ENCODE data around the gene DPY19L1.
"Not testable (repeated sequence)": the region's sequence is repeated elsewhere in the genome, so short reads cannot be mapped to it uniquely, and the experiment has no call there.

DPY19L1 gene

DNA sequence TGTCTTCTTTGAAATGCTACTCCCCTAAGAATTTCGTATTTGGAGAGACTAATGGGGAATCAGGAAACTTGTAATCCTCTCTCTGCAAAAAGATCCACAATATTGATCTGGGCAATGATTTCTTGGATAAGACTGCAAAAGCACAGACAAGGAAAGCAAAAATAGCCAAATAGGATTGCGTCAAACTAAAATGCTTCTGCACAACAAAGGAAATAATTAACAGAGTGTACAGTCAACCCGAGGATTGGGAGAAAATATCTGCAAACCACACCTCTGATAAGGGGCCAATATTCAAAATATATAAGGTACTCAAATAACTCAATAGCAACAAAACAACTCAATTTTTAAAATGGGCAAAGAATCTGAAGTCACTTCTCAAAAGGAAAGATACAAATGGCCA is 52.1 kb downstream of the DPY19L1 start:
- not testable (repeated sequence) for DNase-seq

DNA sequence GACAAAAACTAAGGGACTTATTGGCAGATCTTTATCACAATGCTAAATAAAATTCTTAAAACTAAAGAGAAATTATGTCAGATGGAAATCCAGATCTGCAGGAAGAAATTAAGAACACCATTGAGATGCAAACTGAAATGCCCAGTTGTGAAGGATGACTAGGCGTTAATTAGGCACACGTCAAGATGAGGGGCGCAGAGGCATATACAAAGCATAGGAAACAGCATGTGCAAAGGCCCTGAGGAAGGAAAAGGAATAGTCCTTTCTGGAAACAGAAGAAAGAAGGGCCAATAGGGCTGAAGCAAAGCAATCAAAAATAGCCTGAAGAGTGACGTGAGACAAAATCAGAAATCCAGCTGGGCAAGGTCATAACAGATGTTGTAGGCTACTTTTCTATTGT is 53.1 kb downstream of the DPY19L1 start:
- DNase-seq: not testable (repeated sequence)

DNA sequence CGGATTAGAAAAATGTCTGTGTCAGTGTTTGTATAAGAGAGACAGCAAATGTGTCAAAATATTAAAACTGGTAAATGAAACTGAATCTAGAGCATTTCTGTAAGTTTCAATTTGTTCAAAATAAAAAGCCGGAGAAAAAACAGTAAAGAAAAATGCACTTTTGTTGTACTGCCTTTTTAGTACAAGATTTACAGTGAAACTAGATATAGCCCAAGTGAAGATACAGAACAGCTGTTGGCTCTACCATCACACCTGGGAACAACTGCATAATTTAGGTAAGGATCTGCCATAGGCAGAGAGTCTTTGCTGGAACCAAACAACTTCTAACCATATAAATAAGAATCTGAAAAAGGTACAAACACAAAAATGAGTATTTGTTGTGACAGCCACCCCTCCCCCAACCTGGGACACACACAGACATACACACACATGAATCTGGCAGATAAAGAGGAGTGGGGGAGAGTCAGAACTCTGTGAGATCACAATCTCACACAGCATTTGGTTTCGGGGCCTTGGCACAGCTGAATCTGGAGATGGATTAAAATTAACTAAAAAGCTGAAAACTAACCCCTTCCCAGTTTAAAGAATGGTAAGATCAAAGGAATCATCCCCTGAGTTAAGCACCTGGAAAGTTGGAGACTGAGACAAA is 54.8 kb downstream of the DPY19L1 start:
- DNase-seq: no peak

DNA sequence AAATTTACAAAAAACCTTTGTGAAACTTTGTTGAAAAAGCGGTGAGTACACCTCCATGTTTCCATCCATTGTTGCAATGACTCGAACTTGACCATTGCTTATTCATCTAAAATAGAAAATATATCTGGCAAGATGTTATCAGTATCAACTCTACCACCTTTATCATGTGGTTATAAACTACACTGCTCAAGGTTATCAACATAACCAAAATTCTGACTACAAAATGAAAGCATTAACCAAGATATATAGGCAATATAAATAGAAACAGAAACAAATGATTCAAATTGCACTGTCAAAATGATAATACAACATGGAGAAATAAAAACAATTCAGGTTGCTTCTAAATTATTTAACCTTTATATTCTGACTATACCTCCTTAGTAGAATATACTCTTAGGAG is 58.2 kb downstream of the DPY19L1 start:
- not testable (repeated sequence) for DNase-seq

DNA sequence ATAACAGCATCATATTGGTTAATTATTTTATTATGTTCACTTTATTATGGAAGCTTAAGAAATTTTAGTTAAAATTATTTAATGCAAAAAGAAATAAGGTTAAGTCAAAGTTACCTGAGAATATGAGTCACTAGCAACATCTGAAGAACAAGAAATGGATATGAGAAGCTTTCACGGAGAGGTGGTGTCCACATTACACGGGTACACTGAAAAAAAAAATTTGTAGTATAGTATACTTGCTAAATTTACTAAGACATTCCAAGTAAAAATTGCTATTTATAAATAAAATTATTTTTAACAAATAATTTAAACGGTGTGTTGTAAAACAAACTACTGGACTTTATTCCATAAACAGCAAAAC is 63.9 kb downstream of the DPY19L1 start:
- DNase-seq: no peak

DNA sequence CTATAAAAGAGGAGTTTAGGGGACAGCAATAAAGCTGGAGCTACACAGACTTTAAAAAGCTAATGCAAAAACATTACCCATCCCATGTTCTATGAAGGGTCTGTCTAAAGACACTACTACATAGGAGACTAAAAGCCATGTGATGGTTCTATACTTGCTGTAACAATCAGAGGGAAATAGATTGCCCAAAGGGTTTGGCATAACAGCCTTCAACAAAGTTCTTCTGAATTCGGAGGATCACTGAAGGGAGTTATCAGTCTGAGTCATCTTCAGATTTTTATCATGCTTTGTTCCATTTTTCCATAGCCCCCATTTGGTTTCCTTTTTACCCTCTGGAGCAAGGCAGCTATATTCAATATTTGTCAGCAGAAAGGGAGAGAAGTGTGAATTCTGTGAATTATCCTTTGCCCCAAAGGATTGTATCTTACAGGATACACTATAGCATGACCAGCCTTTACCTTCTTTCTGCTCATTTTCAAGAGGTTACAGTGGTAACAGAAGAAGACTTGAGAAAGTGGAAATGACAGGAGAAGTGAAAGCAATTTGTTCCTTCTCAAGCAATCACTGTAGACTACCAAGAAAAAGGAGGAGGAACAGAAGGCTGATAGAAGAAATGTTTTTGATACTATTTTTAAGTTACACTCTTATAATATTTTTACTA is 64.4 kb downstream of the DPY19L1 start:
- not testable (repeated sequence) for DNase-seq

DNA sequence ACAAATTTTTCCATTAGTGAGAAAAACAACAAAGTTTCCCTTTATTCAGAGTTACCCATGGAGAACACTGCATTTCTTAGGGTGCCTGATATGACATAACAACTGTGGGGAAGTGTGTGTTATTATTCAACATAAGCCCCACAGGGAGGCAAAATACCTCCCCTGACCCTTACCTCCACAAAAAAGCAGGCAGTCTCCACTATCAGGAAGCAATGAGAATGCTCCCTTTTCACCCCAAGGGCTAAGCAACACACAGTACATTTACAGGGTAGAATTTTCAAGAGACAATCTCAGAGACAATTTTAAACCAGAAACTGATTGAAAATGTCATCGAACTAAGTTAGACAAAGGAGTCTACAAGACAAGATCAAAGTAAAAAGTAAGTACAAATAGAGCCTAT is 69.5 kb downstream of the DPY19L1 start:
- not testable (repeated sequence) for DNase-seq

DNA sequence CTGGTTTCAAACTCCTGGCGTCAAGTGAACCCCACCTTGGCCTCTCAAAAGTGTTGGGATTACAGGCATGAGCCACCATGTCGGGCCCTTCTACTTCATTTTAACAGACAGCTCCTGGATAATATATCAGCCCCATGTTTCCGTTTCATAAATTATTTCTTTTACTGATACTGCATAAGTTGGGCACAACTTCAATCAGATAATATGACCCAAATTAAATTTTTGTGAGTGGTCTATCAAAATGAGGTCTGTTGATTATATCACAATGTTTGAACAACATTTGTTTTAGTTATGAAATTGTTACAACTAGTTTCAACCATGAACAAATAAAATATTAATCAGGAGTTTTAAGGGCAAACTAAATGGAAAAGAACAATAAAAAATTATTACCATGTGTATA is 70.8 kb downstream of the DPY19L1 start:
- not testable (repeated sequence) for DNase-seq

DNA sequence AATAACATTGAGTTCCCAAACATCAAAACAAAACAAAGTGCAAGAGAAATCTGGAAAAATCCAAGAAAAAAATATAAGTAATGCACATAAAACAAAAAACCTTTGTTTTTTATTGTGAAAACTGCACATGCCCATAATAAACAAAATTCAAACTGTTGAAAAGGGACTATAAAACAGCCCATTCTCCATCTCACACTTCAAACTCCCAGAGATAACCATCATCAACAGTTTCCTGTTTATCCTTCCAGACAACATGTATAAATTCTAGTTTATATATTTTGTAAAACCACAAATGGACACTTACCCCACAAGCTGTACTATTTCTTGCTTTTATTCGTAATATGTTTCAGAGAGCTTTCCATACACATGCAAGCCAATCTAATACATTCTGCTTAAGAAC is 79.3 kb downstream of the DPY19L1 start:
- DNase-seq: no peak

DNA sequence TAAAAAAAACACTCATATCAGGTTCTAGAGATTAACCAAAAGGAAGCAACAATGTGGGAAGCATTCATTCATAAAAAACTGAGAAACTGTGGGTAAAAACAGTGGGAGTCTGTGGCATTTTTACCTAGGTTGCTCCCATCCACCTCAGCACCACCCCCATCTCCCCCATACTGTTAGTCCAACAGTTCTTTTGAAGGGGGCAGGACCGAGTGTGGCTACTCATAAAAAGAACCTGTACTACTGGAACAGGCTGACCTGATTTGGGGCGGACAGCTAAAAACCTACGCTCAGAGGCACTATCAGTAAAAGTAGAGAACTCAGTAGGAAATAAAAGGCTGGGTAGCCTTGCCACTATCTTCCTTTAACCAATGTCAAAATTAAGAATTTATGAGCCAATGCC is 84.5 kb downstream of the DPY19L1 start:
- DNase-seq: no peak

DNA sequence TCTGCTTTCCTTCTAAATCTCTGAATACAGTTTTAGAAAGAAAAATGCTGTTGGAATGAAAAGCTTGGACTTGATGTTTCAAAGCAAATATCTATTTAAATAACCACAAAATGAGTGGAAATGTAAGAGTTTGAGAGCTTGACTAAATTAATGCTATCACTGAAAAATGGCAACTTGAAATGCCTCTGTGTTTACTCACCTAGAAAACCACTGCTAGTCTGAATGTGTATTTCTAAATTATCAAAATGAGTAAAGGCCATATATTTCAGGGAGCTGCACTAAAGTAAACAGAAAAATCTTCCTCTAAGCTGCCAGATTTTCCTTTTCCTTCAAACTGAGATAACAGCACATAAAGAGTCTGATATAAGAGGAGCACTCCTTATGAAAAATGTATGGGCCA is 87.9 kb downstream of the DPY19L1 start:
- DNase-seq: no peak

DNA sequence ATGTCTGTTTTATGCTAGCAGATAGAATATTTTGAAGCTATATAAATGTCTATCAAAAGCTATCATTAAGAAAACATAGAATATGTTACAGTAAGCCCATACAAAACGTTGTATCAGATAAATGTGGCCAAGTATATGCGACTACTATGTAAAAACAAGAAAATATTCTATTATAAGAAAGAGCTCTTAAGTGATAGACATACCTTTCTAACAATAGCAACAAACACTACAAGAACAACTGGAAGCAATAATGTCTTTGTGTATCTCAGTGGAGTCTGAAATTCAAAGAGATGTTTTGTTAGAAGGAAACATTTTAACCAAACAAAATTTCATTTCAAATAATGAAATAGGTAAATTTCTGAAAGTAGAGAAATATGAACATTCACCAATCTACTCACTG is 89.9 kb downstream of the DPY19L1 start:
- DNase-seq: not testable (repeated sequence)

DNA sequence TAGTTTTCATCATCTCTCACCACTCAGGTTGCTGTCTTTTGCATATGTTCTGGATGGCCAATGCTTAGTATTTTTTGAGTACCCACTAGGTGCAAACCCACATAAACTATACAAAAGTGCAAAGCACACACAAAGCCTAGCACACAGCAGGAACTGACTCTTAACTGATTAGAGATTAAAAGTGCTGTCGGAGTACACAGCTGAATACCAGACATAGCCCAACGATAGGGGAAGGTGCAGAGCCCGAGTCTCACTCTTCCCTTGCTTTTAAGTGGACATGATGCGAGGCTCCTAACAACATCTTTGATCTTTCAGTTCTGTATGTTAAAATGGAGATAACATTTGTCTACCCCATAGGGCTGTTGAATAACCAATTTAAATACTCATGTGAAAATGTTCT is 90.8 kb downstream of the DPY19L1 start:
- DNase-seq: no peak

DNA sequence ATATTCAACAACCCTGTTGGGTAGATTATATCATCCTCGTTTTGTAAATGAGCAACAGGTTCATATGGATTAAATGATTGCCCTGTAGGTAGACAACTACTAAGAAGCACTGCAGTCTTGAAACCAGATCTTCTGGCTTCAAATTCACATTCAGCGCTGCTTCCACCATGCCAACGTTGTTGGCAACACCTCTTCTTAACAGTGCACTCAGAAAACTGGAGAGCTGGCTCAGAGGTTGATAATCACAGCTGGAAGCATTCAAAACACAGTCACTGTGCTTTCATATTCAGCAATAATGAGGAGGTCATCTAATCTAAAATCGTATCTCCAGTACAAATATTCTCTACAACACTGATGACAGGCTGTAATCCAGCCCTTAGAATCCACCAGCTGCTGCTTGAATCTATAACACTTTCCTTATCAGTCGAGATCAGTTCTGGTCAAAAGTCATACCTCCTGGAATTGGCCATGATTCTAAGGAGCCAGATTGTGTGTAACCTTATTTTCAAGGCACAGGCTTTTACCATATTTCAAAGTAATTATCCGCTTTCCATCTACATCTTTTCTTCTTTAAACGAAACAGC is 91.3 kb downstream of the DPY19L1 start:
- DNase-seq: not testable (repeated sequence)

DNA sequence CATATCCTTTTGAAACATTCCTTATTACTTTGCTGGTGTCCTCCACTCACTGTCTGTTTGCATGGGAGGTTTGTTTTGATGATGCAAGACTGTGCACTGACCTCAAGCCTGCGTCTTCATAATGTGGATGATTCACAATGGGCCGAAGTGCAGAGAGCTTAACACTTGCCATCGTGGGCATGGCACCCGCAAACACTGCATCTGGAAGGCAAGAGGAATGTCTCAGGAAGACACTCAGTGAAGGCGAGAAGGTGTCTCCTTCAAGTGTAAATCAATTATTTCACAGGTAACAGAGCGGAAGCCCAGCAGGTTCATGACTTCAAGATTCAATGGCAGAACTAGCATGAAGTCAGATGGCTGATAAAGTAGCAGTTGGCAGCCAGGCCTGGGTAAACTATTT is 98.1 kb downstream of the DPY19L1 start:
- DNase-seq: no peak

DNA sequence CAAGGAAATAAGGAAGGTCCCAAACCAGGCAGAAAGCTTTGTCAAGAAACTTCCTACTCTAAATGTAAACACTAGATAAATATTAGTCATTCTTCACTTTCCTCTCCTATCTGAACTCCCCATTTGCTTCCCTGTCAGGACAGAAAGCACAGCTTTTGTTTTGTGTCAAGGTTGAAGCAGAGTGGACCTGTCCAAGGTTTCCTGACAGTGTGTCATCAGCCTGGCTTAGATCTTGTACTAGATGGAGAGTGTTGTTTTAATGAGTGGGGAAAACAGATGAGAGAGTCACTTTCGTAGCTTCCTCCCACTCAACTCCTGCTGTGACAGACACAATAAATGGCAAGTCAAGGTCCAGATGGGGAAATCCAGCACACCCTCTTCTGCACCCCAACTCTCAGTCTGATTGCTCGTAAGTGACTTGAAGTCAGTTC is 101.5 kb downstream of the DPY19L1 start:
- not testable (repeated sequence) for DNase-seq

DNA sequence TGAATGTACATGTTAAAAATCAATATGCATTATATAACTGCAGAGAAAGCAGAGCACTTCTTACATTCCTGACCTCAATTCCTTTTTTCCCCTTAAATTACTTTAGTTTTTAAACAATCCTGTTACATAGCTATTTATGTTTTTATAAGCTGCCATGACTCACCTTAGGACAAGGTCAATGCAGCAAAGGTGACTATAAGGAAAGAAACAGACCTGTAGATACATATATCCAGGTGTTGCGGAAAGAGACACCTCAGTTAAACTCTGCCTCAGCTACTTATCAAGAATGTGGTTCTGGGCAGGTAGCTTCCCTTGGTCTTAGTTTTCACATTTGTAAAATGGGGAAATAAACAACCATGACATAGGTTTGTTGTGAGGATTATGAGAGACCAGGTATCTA is 105.5 kb downstream of the DPY19L1 start:
- no peak for DNase-seq

DNA sequence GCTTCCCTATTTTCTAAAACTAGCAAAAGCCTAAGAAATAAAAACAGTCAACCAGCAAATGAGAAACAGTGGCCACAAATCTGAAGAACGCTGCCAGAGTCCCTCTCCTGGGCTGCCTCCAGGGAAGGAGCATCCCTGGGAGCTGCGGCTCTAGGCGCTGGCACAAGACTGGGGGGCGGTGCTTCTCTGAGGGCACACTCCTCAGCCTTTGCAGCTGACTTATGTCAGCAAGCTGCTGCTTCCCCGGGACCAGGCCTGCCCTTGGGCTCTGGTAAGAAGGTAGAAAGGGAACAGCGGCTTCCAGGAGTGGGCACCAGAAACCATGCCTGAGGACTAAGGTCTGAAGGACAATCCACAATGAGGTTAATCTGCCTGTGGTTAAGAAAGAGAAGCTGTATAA is 107.5 kb downstream of the DPY19L1 start:
- not testable (repeated sequence) for DNase-seq

DNA sequence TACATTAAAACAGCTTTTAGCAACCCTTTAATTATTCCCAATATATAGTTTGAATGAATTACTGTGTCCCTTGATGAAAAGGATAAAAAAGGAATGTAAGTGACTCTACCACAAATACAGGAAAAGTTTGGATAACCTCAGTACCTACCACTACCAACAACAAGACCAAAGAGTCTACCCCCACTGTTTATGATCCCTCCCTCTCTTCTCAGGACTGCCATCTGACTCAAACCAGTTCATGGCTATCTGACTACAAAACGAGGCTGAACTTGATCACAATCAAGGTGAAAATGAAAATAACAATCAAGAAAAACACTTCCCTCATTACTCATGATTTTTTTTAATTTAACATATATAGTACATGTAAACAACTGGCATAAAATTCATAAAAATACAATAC is 108.7 kb downstream of the DPY19L1 start:
- no peak for DNase-seq

DNA sequence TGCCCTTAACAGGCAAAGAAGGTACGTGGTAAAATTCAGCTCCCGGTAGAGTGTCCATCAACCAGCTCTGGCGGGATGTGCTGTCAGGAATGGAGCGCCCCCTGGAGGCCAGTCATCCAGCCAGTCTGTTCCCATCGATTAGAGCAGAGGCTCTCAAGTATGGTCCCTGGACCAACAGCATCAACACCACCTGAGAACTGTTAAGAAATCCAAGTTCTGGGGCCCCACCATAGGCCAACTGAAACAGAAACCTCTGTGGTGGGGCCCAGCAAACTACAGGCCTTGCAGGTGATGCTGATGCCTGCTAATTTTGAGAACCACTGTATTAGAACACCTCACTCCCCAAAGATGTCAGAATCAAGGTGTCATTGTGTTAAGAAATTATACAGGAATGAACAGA is 109.2 kb downstream of the DPY19L1 start:
- no peak for DNase-seq

DNA sequence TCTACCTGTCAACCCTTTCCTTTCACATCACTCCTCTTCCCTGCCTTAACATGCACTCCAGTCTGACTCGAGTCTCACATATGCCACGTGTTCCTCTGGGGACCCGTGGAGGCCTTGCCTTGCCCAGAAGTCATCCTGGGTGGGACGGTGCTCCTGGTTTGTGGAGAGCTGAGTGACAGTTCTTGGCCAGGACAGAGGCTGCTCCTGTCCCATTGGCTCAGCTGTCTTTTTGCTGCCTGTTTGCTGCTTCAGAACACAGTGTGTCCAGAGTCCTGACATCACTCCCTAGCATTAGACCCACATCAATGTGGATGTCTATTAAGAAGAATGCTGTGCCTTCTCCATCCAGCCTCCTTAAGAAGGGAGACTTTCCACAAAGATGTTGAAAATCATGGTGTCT is 116.8 kb downstream of the DPY19L1 start:
- not testable (repeated sequence) for DNase-seq

DNA sequence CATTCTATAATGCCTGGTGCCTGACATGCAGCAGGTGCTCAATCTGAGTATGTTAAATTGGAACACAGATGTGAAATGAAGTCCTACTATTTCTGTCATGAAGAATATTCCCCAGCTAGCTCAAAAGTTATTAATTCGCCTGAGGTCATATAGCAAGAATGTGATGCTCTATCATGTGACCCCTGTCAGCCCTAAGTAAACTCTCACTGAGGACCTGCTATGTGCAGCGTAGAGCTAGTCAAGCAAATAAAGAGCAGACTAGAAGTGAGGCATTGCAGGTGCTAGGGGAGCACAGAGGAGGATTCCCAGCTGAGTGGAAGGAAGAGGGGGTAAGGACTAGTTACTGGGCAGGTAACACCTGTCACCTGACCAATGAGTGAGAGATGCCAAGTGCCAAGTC is 118.2 kb downstream of the DPY19L1 start:
- DNase-seq: not testable (repeated sequence)

DNA sequence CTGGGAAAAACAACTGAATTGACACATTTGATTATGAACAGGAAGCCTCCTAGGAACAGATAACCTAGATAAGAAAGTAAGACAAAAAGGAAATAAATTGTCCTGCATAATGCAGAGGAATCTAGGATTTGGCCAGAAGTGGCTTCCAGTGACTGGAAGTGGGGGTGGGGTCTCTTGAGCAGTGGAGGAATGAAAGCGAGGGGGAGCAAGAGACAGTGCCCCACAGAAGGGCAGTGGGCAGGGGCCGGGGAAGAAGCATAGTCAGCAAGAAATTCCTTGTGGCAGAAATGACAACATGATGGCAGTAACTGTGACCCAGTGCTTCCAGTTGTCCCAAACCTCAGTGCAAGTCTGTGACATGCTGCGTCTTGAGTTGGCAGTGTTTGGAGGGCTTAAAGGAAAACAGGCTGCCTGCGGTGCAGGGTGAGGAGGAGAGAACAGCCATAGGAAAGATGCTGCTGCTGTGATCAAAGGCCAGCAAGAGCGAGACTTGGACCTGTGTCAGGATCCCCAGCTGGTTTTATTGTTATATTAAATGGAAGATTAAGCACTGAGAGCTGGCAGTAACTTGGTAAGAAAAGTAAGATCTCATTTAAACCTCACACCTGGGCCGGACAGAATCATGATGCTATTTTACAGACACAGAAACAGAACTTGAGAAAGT is 119.0 kb downstream of the DPY19L1 start:
- DNase-seq: not testable (repeated sequence)

DNA sequence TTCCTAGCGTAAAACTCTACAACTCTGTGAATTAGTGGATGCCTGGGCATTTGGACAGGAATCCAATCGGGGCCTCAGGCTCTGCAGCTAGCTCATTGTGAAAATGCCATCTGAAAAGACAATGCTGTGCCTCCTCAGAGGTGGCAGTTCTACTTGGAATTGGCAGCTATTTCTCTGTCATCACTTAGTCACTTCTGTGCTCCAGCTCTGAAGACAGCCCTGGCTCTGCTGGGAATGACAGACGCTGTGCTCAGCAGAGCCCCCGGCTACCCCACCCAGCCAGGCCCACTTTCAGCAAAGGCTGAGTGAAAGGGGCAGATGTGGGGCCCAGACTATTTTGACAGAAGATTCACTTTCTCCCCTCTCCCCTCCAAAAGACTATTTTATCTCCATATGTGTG is 119.8 kb downstream of the DPY19L1 start:
- not testable (repeated sequence) for DNase-seq
